Skeletal muscle tissue (tissue), 4 donors: ENCODE results near the gene ACP6. TPM values are rescaled to one million over a fixed set of nuclear protein-coding genes. Genes with fewer than 3 reads are reported as not detected.

Source experiments
- H3K27ac ChIP-seq: one replicate; pipeline ENCODE4 v1.7.0; 2013; ENCODE audit warnings: mild to moderate bottlenecking, low read depth, low read length, inconsistent platforms
- H3K27me3 ChIP-seq, 3 donors: one replicate each; pipeline ENCODE4 v1.7.0; 2013; ENCODE audit warnings: low read length in 3 of 3; ENCODE audit not compliant: control insufficient read depth in 3 of 3, insufficient read depth in 3 of 3
- H3K36me3 ChIP-seq, 3 donors: one replicate each; pipeline ENCODE4 v1.7.0; 2013; ENCODE audit warnings: low read length in 3 of 3; ENCODE audit not compliant: control insufficient read depth in 3 of 3, insufficient read depth in 3 of 3
- H3K4me1 ChIP-seq, 3 donors: one replicate each; pipeline ENCODE4 v1.7.0; 2013; ENCODE audit warnings: low read length in 3 of 3, mild to moderate bottlenecking in 3 of 3; ENCODE audit not compliant: control insufficient read depth in 3 of 3, insufficient read depth in 3 of 3
- H3K4me3 ChIP-seq, 3 donors: one replicate each; pipeline ENCODE4 v1.7.0; 2013; ENCODE audit warnings: low read length in 3 of 3
- H3K9ac ChIP-seq, 3 donors: one replicate each; pipeline ENCODE4 v1.7.0; 2013; ENCODE audit warnings: low read length in 3 of 3, mild to moderate bottlenecking in 3 of 3, moderate library complexity in 2 of 3, low read depth in 1 of 3
- H3K9me3 ChIP-seq, 3 donors: one replicate each; pipeline ENCODE4 v1.7.0; 2013; ENCODE audit warnings: low read length in 3 of 3; ENCODE audit not compliant: control insufficient read depth in 3 of 3
- total RNA-seq: library from RNA; depleted of rRNA; stranded (reverse); fragments of >200 nt; gene quantifications from one replicate; pipeline ENCODE4 v1.2.3, GENCODE V29; 2014
- donor health status: Osteomylitis.

Gene ACP6
- 7.8 TPM for total RNA-seq

DNA sequence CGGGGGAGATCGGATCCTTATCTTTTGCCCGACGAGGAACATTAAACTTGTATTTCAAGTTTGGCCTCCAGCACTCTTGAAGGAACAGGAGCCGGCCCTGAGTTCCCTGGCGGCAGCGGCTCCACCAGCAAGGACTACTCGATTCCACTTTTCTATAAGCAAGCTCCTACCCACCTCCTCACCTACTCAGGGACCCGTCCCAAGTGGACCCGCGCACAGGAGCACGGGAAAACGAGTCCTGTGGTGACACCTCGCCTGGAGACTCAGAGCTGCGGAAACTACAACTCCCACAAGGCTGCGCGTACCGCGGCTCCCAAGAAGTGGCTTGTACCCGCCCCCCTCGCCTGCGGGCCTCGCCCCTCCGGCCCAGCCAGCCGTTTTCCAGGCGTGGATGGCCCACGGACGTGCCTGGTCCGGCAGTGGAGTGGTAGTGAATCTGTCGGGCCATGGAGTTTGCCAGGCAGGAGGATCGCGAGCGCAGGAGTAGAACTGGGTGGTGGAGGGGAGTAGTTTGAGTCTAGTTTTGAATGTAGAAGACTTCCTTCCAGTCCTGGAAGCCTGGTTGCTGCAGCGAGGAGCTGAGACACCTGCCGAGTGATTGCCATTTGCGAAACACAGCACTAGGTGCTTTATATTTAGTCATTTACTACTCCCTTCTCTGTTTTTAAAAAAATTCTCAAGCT, at the start of gene ACP6:
Gene ACP6, minus strand, starts transcription at position 206 of the 683 bp plus-strand sequence. CDS start 476 bp downstream, outside the sequence.
- Histone ChIP-seq H3K27me3 (no peaks in the 10 kb centered on the region), H3K9me3 (no peaks in the 10 kb centered on the region), H3K36me3 (no peaks in the 10 kb centered on the region), H3K4me3 (peak within 1 kb of the TSS; percentile 89 to 92 (median 91)), H3K9ac (peak within 1 kb of the TSS; percentile 86 to 89 (median 88)), H3K4me1 (peaks cover 9 to 15% (median 13%) of the 10 kb centered on the region in 3 donors), H3K27ac (peak within 1 kb of the TSS; percentile 54)

GRCh38 chr1:147719711-147720225, 49.4 kb upstream of the ACP6 start:
- Histone ChIP-seq H3K4me3 (no peak overlapping the region), H3K27me3 (peaks cover 0 to 8% (median 4%) of the 10 kb centered on the region in 3 donors), H3K9me3 (no peaks in the 10 kb centered on the region), H3K27ac (no peak overlapping the region), H3K4me1 (no peaks in the 10 kb centered on the region), H3K9ac (no peak overlapping the region), H3K36me3 (no peaks in the 10 kb centered on the region)

DNA sequence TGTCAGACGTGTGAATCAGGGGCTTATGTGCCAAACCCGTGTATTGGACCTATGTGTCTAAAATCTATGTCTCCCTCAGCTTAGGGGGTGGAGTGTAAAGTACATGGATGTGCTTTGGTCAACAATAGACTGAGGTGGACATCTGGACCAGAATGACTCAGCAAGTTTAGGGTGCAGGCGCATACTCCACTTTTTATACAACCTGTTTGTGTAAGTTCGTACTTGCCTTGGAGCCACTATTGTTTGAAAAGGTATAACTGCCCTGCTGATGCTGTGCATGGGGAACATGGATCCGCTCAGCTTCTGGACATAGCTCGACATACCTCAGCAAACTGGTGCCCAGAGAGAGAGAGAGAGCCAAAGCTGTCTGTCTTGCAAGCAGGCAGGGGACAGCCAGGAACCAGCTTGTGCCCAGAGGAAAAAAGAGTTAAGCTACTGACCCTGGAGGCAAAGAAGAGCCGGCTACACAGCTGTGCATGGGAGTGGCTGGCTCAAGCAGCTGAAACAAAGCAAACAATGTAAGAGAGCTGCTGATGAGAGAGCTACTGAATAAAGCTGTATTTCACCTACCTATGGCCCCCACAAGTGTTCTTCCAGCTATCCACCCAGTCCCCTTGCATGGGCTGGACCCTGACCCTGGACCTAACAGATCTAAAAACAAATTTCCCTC, 48.8 kb upstream of the ACP6 start:
- H3K36me3 ChIP-seq = no peaks in the 10 kb centered on the region

GRCh38 chr1:147717706-147718097, 47.4 kb upstream of the ACP6 start:
- Histone ChIP-seq H3K36me3 (no peaks in the 10 kb centered on the region), H3K27me3 (peaks cover 0 to 5% (median 4%) of the 10 kb centered on the region in 3 donors), H3K9me3 (no peaks in the 10 kb centered on the region), H3K4me1 (no peaks in the 10 kb centered on the region), H3K4me3 (no peak overlapping the region), H3K27ac (no peak overlapping the region), H3K9ac (no peak overlapping the region)

More for the DNA sequence above, 48.8 kb upstream of the ACP6 start:
- no peak overlapping the region for H3K4me3 ChIP-seq
- no peaks in the 10 kb centered on the region for H3K4me1 ChIP-seq
- H3K9ac ChIP-seq = no peak overlapping the region
- no peaks in the 10 kb centered on the region for H3K9me3 ChIP-seq
- H3K27me3 ChIP-seq = peaks cover 0 to 8% (median 4%) of the 10 kb centered on the region in 3 donors
- H3K27ac ChIP-seq = no peak overlapping the region

DNA sequence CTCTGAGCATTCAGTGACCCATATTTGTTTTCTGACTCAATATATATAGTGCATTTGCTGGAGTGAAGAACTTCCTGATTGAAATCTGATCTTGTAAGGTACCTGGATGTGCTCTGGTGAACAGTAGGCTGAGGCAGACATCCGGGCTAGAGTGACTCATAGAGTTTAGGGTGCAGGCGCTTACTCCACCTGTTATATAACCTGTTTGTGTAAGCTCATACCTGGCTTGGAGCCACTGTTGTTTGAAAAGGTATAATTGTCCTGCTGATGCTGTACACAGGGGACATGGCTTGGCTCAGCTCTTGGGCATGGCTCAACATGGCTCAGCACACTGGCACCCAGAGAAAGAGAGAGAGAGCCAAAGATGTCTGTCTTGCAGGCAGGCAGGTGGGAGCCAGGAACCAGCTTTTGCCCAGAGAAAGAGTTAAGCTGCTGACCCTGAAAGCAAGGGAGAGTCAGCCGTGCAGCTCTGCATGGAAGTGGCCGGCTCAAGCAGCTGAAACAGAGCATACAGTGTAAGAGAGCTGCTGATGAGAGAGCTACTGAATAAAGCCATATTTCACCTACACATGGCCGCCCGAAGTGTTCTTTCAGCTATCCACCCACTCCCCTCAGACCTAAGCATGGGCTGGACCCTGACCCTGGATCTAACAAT, 46.9 kb upstream of the ACP6 start:
- H3K9me3 ChIP-seq = no peaks in the 10 kb centered on the region

DNA sequence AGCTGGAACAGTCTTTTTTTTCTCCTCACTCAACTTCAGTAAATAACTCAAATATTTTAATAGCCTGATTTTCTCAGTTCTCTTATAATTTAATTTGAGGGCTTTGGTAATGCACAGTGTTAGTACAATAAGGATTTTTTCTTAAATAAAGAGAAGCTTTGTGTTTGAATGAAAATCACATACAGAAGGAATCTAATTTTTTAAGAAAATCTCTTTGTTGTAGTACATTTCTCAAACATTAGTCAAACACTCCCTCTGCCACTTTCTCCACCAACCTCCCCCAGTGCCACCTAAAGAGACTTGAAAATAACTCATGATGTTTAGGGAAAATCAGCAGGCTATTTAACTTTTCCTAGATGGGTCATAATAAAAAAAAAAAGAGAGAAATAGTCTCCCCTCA, 42.3 kb upstream of the ACP6 start:
- Histone ChIP-seq H3K4me3 (no peak overlapping the region), H3K27me3 (peaks cover 5 to 6% (median 5%) of the 10 kb centered on the region in 3 donors), H3K9ac (no peak overlapping the region), H3K27ac (no peak overlapping the region), H3K4me1 (no peaks in the 10 kb centered on the region), H3K9me3 (no peaks in the 10 kb centered on the region), H3K36me3 (no peaks in the 10 kb centered on the region)

More for the DNA sequence above, 46.9 kb upstream of the ACP6 start:
- Histone ChIP-seq H3K4me1 (no peaks in the 10 kb centered on the region), H3K36me3 (no peaks in the 10 kb centered on the region), H3K4me3 (no peak overlapping the region), H3K27me3 (peaks cover 0 to 5% (median 4%) of the 10 kb centered on the region in 3 donors), H3K27ac (no peak overlapping the region), H3K9ac (no peak overlapping the region)

GRCh38 chr1:147700042-147701006, 30.0 kb upstream of the ACP6 start:
- Histone ChIP-seq H3K27ac (no peak overlapping the region), H3K4me1 (peaks cover 0 to 3% (median 0%) of the 10 kb centered on the region in 3 donors), H3K9me3 (no peaks in the 10 kb centered on the region), H3K9ac (no peak overlapping the region), H3K27me3 (no peaks in the 10 kb centered on the region), H3K36me3 (no peaks in the 10 kb centered on the region), H3K4me3 (no peak overlapping the region)

DNA sequence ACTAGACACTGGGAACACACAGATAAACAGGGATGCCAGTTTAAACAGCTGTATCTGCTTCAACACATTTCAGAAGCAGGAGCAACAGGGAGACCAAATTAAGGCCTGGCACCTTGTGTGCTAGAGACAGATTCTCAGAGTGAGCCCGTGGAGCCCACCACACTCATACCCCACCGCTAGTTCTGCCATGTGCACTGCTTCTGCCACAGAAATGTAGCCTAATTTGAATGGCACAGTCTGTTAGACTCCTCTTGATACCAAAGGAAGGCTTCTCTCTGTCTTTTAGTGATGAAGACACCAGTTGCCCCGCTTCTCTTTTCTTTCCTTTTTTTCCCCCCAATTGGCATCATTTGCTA, 29.3 kb upstream of the ACP6 start:
- no peaks in the 10 kb centered on the region for H3K27me3 ChIP-seq

DNA sequence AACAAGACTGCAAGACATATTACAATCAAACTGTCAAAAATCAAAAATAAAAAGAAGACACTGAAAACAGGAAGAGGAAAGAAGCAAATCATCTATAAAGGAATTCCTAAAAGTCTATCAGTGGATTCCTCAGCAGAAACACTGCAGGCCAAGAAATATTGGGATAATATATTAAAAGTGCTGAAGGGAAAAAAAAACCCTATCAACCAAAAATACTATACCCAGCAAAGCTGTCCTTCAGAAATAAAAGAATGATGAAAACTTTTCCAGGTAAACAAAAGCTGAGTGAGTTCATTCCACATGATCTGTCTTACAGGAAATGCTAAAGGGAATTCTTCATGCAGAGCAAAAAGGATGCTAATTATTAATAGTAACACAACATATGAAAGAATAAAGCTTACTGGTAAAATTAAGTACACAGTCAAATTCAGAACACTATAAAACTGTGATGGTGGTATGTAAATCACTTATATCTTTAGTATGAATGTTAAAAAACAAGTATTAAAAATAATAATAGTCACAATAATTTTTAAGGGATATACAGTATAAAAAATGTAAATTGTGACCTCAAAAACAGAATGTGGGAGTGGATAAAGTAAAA, 12.9 kb upstream of the ACP6 start:
- no peaks in the 10 kb centered on the region for H3K4me1 ChIP-seq
- H3K9ac ChIP-seq = no peak overlapping the region
- no peak overlapping the region for H3K27ac ChIP-seq
- H3K27me3 ChIP-seq = no peaks in the 10 kb centered on the region
- H3K9me3 ChIP-seq = peaks cover 8 to 14% (median 11%) of the 10 kb centered on the region in 3 donors
- H3K4me3 ChIP-seq = no peak overlapping the region
- no peaks in the 10 kb centered on the region for H3K36me3 ChIP-seq

More for the DNA sequence above, 29.3 kb upstream of the ACP6 start:
- Histone ChIP-seq H3K27ac (no peak overlapping the region), H3K36me3 (no peaks in the 10 kb centered on the region), H3K4me1 (peaks cover 0 to 3% (median 0%) of the 10 kb centered on the region in 3 donors), H3K9me3 (no peaks in the 10 kb centered on the region), H3K9ac (no peak overlapping the region), H3K4me3 (no peak overlapping the region)
